GM13976 (cell line): ENCODE results near the gene HCST.

ENCODE experiments used
- DNase-seq: peaks from one replicate; pipeline ENCODE4 v3.0.0; 2012; ENCODE audit warnings: low spot score
- CTCF ChIP-seq: IDR thresholded peaks from 2 replicates; pipeline ENCODE4 v1.5.1; 2012; ENCODE audit warnings: borderline replicate concordance, mild to moderate bottlenecking; ENCODE audit not compliant: insufficient read depth; ENCODE audit errors: extremely low read depth, missing control alignments, control extremely low read depth
- in situ Hi-C: fragments of 300-500 bp; cut with MboI; formaldehyde crosslinking; loops from one replicate; pipeline ENCODE4 v1.12.0; 2022; ENCODE audit warnings: low sequenced_read_pairs, mixed read lengths, inconsistent platforms; ENCODE audit not compliant: unreplicated experiment

HCST gene

GRCh38 chr19:35911173-35911572 lies 8.8 kb downstream of the HCST start:
- no peak for TF ChIP-seq CTCF
- DNase-seq: no peak
- in situ Hi-C loops: no loop called here

- in situ Hi-C loops: no loop called here
- TF ChIP-seq CTCF: no peak
- DNase-seq: no peak
Observed at GRCh38 chr19:35911790-35912189, 9.5 kb downstream of the HCST start.

- in situ Hi-C loops: no loop called here
- peak; percentile 55 for DNase-seq
- no peak for TF ChIP-seq CTCF
Observed at GRCh38 chr19:35913589-35913988, 11.3 kb downstream of the HCST start.

DNA sequence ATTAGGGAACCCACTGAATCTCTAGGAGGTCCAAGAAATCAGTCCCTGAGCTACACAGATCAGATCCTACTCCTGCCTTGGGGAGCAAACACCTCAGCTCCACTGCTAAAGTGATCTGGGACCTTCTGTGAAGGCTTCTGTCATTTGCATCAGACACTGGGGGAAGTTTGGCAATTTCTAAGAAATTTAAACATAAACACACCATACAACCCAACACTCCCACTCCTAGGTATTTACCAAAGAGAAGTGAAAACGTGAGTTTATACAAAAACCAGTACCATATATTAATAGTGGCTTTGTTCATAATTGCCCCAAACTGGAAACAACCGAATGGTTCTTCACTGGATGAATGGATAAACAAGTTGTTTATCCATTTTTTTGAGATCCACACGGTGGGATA lies 13.1 kb downstream of the HCST start:
- DNase-seq: peak; percentile 41
- no peak for TF ChIP-seq CTCF
- in situ Hi-C loops: no loop called here

DNA sequence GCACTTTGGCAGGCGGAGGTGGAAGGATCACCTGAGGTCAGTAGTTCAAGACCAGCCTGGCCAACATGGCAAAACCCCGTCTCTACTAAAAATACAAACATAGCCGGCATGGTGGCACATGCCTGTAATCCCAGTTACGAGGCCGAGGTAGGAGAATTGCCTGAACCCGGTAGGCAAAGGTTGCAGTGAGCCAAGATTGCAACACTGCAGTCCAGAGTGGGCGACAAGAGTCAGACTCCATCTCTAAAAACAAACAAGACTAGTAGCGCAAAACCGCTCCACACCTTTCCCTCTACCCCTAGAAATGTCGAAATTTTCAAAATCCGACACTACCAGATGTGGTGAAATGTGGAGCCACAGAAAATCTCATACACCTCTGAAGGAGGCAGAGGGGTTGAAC lies 17.0 kb downstream of the HCST start:
- no peak for TF ChIP-seq CTCF

DNA sequence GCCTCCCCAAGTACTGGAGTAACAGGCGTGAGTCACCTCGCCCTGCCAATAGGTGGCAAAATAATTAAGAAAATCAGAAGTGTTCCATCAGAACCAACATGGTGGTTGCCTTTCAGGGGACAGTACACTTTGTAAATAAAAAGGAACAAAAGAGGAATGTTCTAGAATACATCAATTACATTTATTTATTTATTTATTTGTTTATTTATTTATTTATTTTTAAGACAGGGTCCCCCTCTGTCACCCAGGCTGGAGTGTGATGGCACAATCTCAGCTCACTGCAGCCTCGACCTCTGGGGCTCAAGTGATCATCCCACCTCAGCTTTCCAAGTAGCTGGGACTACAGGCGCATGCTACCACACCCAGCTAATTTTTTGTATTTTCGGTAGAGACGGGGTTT lies 18.7 kb downstream of the HCST start:
- no peak for DNase-seq
- no peak for TF ChIP-seq CTCF
- in situ Hi-C loops: loop anchor here (10.0 kb wide), 1 partner anchor 216 kb away; the partner anchor contains the start of gene ZBTB32

More for the DNA sequence above, 17.0 kb downstream of the HCST start:
- DNase-seq: no peak
- in situ Hi-C loops: no loop called here

- in situ Hi-C loops: loop anchor here (10.0 kb wide), 1 partner anchor 221 kb away; the partner anchor contains the start of gene ZBTB32
Observed at GRCh38 chr19:35925501-35925900, 23.2 kb downstream of the HCST start.

More at GRCh38 chr19:35925501-35925900, 23.2 kb downstream of the HCST start:
- no peak for DNase-seq
- no peak for TF ChIP-seq CTCF
